Choroid plexus epithelial cell (primary cell): ENCODE data around the gene KRTAP10-7.
"Not testable (repeated sequence)": the region's sequence is repeated elsewhere in the genome, so short reads cannot be mapped to it uniquely, and the experiment has no call there.

Experiments used
- DNase-seq: peaks from one replicate; pipeline ENCODE4 v3.0.0-alpha.2; 2010; ENCODE audit warnings: low read depth
- H3K4me3 ChIP-seq: 2 replicates; pipeline ENCODE4 v1.5.1; 2011; ENCODE audit warnings: low read depth, mild to moderate bottlenecking, control low read depth, low read length, moderate library complexity
- TF ChIP-seq, protein P1 (sequence below): conservative IDR thresholded peaks from 2 replicates; pipeline ENCODE4 v1.5.1; 2011; ENCODE audit warnings: low read depth, mild to moderate bottlenecking, control low read depth, inconsistent platforms, low read length, moderate library complexity

KRTAP10-7 gene

DNA sequence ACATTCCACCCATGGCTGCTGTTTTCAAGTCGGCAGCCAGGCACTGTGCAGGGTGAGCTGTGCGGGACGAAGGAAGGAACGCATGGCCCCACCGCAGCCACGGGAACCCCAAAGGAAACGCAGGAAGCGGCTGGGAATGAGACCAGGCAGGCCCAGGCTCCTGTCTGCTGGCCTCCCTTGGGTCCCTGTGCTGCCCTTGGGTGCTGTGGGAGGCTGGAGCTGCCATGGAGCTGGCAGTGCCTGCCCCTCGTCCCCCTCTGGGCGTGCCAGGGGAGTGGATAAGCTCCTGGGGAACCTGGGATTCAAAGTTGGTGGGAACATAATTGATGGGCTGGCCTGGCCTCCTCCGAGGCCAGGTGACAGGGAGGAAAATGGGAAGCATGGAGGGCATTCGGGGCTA is 32.1 kb upstream of the KRTAP10-7 start:
- TF ChIP-seq, protein P1, sequence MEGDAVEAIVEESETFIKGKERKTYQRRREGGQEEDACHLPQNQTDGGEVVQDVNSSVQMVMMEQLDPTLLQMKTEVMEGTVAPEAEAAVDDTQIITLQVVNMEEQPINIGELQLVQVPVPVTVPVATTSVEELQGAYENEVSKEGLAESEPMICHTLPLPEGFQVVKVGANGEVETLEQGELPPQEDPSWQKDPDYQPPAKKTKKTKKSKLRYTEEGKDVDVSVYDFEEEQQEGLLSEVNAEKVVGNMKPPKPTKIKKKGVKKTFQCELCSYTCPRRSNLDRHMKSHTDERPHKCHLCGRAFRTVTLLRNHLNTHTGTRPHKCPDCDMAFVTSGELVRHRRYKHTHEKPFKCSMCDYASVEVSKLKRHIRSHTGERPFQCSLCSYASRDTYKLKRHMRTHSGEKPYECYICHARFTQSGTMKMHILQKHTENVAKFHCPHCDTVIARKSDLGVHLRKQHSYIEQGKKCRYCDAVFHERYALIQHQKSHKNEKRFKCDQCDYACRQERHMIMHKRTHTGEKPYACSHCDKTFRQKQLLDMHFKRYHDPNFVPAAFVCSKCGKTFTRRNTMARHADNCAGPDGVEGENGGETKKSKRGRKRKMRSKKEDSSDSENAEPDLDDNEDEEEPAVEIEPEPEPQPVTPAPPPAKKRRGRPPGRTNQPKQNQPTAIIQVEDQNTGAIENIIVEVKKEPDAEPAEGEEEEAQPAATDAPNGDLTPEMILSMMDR = no peak
- H3K4me3 ChIP-seq = no peak overlapping the region
- DNase-seq = no peak

DNA sequence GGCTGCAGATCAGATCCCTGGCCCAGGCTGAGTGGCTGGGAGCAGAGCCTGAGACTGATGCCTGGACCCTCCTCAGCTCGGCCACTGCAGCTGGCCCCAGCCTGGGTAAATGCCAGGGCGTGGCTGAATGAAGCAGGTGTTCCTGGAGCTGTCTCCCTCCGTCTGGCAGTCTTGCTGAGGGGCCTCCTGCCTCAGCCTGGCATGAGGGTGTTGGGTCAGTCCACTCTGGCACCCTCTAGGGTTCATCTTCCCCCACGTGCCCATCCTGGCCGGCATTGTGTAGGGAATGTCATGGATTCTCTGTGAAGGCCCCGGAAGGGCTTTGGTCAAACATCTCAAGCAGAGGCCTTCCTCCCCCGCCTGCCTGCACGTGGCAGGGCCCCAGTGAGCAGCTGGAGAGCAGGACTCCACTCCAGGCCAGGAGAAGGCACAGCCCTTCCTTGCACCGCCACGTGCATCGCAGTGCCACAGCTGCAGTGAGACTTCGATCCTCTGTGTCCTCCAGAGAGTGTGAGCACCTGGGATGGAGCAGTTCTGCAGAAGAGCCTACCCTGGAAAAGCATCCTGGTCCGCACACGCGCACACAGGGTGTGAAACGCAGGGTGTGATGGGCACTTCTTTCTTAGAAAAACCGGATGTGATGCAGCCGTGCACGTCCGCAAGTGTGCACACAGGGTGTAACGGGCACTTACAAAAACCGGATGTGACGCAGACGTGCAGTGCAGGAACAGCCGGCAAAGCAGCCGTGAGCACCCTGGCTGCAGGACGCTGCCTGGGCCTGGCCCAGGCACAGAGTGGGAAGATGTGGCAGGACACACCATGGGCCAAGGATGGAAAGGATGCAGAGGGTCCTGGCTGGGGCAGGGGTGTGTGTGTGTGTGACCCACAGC is 31.5 kb upstream of the KRTAP10-7 start:
- no peak for DNase-seq
- H3K4me3 ChIP-seq = no peak overlapping the region
- TF ChIP-seq, protein P1 = no peak

DNA sequence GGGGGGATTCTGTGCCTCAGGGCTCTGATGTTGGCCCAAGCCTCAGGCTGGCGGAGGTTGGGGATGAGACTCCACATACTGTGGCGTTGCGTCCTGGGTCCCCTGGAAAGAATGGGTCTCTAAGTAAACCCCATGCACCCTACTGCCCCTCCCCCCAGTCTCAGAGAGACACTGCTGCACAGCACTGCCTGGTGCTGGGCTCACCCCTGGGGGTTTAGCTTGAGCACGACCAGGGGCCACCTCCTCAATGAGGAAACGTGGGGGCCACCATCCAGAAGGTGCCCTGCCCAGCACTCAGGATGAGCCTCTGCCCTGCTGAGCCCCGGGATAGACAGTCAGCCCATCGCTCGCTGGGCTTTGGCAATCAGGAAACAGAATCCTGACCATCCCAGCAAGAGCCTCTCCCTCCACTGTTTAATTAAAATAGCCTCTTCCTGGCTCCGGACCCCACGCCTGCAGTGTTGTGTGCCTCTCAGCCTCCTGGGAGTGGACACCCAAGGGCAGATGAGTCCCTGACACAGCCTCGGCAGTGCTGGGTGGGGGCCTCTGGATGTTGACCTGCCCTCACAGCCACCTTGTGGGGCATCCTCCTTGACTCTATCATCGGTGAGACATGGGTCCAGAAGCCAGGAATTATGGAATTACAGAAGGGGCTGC is 30.4 kb upstream of the KRTAP10-7 start:
- no peak for DNase-seq
- TF ChIP-seq, protein P1 = no peak
- no peak overlapping the region for H3K4me3 ChIP-seq

DNA sequence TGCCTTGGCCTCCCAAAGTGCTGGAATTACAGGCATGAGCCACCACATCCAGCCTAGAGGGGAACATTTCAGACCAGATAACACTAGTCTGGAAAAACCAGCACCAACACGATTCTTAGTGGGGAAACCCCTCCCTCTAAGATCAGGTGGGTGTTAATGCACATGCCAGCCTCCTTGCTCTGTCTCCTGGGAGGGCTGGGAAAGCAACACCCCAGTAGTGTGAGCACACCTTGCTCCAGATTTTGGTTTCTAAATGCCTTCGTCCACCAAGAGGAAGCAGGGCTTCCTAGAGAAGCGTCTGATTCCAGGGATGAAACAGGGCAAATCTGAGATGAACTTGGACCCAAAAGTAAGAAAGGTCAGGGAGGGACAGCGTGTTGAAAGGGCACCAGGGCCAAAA is 29.1 kb upstream of the KRTAP10-7 start:
- no peak for DNase-seq
- no peak overlapping the region for H3K4me3 ChIP-seq
- TF ChIP-seq, protein P1 = no peak

DNA sequence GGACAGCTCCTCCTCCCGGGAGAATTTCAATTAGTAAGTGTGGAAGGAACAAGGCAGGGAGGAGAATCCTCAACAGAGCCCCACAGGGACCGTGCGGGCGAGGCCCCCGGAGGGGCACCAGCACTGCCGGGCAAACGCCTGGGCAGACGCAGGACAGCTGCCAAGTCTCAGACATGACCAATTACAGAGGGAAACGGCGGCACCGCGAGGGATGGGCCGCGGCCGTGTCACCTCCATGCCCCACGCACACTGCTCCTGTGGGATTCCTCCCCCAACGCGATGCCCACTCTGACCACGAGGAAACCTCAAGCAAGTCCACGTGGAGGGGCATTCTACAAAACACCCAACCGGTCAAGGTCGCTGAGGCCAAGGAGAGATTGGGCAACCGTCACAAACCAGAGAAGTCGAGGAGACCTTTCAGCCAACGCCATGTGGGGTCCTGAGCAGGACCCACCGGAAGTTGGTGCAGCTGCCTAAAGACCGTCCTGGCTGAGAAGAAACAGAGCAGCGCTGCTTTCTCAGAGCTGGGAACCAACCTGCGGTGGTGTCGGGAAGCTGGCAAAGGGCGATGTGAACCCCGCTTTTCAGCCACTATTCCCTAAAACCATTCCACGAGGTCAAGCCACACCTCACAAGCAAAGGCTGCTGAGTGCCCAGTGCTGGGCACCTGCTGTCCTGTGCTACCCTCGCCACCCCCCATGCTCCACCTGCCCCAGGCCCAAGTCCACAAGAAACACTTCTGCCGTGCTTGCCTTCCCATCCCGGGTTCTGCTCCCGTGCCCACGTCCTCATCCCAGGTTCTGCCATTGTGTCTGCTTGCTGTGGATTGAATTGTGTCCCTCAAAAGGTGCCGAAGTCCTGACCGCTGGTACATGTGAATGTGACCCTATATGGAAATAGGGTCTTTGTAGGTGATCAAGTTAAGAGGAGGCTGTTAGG is 28.3 kb upstream of the KRTAP10-7 start:
- H3K4me3 ChIP-seq = no peak overlapping the region
- no peak for DNase-seq
- TF ChIP-seq, protein P1 = no peak

DNA sequence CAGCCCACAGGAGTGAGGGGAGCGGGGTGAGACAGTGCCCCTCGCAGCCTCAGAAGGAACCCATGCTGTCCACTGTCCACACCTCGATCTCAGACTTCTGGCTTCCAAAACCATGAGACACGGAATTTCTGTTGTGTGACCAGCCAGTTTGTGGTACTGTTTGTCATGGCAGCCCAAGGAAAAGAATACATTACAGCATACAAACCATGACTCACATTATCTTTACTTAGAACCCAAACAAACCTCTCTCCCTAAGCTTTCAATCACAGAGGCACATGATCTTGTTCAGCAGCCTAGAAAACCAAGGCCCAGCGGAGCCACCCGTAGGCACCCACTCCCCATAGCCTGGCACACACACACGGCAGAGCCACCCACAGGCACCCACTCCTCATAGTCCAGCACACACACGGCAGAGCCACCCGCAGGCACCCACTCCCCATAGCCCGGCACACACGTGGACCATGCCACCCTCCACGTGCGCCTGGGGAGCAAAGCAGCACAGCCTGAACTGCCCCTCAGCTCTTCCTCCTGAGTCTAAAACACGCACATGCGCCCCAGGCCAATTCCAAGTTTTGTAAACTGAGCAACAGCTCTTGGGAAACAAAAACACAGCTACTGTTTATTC is 27.3 kb upstream of the KRTAP10-7 start:
- no peak for DNase-seq
- TF ChIP-seq, protein P1 = no peak
- no peak overlapping the region for H3K4me3 ChIP-seq

DNA sequence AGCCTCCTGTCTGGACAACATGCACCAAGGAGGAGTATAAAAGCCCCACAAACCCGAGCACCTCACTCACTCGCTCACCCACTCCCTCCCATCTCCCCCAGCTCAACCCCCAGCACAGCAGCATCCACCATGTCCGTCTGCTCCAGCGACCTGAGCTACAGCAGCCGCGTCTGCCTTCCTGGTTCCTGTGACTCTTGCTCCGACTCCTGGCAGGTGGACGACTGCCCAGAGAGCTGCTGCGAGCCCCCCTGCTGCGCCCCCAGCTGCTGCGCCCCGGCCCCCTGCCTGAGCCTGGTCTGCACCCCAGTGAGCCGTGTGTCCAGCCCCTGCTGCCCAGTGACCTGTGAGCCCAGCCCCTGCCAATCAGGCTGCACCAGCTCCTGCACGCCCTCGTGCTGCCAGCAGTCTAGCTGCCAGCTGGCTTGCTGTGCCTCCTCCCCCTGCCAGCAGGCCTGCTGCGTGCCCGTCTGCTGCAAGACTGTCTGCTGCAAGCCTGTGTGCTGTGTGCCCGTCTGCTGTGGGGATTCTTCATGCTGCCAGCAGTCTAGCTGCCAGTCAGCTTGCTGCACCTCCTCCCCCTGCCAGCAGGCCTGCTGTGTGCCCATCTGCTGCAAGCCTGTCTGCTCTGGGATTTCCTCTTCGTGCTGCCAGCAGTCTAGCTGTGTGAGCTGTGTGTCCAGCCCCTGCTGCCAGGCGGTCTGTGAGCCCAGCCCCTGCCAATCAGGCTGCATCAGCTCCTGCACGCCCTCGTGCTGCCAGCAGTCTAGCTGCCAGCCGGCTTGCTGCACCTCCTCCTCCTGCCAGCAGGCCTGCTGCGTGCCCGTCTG is 26.6 kb upstream of the KRTAP10-7 start, which contains the start of gene KRTAP10-4:
Gene KRTAP10-4, plus strand, starts transcription at position 100 of the 827 bp plus-strand sequence. Its CDS starts 30 bp downstream, at position 130.
- not testable (repeated sequence) for H3K4me3 ChIP-seq, DNase-seq
